ENCODE results near the gene TLCD1.

Gene TLCD1

DNA sequence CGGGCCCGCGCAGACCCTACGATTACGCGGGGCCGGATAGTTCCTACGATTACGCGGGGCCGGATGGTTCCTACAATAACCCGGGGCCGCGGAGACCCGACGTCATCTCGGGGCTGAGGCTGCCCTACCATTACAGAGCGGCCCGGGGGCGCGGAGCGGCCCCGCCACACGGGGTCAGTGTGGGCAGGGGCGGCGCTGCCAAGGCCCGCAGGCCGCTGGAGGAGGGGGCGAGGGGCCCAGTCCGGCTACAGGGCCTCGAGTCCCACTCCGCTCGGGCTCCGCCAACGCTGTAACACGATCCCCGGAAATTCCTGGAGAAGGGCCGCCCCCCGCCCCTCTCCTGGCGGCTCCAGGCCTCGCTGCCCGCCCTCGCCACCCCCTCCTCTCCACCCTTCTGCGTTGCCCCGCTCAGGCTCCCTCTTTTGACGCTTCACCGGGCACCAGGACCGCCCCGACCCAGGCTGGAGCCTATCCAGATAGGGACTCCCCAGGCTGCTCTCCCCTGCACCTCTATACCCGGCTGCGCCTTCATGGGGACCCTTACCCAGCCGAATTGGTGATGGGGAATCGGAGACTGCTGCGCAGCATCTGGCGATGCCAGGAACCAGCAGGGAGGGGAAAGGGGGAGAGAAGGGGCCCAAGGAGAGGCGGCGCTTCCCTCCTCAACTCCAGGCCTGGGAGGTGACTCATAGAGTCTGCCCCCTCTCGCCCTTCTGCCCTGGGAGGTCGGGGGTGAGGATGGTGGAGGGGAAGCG, 8.3 kb downstream of the TLCD1 start, which contains the start of gene RAB34 (continued):
- TF ChIP-seq ZBTB49 (tag by site-specific recombination; IDR thresholded peaks at IDR 0.05; ENCODE audit: low read depth) (no peak), ZNF571 (tag by site-specific recombination; IDR thresholded peaks at IDR 0.05) (no peak), ZNF510 (tag by site-specific recombination; IDR thresholded peaks at IDR 0.05; ENCODE audit: insufficient replicate concordance) (no peak), WT1 (tag by site-specific recombination; IDR thresholded peaks at IDR 0.05) (peak; percentile 76; the same call in 1 of the 2 replicates), ZNF530 (tag by site-specific recombination; IDR thresholded peaks at IDR 0.05; ENCODE audit: low read depth) (no peak), ZNF133 (tag by site-specific recombination; IDR thresholded peaks at IDR 0.05) (no peak), ZNF311 (tag by site-specific recombination; IDR thresholded peaks at IDR 0.05; ENCODE audit: borderline replicate concordance) (no peak), ZNF423 (tag by site-specific recombination; IDR thresholded peaks at IDR 0.05) (no peak), EGR2 (tag by site-specific recombination; IDR thresholded peaks at IDR 0.05; ENCODE audit: low read depth) (peak; percentile 91), ZNF175 (tag by site-specific recombination; IDR thresholded peaks at IDR 0.05) (no peak), KLF1 (tag by site-specific recombination; IDR thresholded peaks at IDR 0.05) (peak; percentile 5), ZBTB6 (tag by site-specific recombination; IDR thresholded peaks at IDR 0.05) (peak; percentile 88), ZNF501 (tag by site-specific recombination; IDR thresholded peaks at IDR 0.05) (no peak), ZNF48 (tag by site-specific recombination; IDR thresholded peaks at IDR 0.05) (no peak), ZNF292 (tag by site-specific recombination; IDR thresholded peaks at IDR 0.05; ENCODE audit: borderline replicate concordance, low read depth) (no peak), ZNF555 (tag by site-specific recombination; conservative IDR thresholded peaks at IDR 0.05) (no peak)
- TF ChIP-seq, protein P1, sequence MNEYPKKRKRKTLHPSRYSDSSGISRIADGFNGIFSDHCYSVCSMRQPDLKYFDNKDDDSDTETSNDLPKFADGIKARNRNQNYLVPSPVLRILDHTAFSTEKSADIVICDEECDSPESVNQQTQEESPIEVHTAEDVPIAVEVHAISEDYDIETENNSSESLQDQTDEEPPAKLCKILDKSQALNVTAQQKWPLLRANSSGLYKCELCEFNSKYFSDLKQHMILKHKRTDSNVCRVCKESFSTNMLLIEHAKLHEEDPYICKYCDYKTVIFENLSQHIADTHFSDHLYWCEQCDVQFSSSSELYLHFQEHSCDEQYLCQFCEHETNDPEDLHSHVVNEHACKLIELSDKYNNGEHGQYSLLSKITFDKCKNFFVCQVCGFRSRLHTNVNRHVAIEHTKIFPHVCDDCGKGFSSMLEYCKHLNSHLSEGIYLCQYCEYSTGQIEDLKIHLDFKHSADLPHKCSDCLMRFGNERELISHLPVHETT (tag by site-specific recombination; IDR thresholded peaks at IDR 0.05) = no peak
- TF ChIP-seq, protein P2, sequence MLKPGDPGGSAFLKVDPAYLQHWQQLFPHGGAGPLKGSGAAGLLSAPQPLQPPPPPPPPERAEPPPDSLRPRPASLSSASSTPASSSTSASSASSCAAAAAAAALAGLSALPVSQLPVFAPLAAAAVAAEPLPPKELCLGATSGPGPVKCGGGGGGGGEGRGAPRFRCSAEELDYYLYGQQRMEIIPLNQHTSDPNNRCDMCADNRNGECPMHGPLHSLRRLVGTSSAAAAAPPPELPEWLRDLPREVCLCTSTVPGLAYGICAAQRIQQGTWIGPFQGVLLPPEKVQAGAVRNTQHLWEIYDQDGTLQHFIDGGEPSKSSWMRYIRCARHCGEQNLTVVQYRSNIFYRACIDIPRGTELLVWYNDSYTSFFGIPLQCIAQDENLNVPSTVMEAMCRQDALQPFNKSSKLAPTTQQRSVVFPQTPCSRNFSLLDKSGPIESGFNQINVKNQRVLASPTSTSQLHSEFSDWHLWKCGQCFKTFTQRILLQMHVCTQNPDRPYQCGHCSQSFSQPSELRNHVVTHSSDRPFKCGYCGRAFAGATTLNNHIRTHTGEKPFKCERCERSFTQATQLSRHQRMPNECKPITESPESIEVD (tag by site-specific recombination; IDR thresholded peaks at IDR 0.05) = no peak
- TF ChIP-seq, protein P3, sequence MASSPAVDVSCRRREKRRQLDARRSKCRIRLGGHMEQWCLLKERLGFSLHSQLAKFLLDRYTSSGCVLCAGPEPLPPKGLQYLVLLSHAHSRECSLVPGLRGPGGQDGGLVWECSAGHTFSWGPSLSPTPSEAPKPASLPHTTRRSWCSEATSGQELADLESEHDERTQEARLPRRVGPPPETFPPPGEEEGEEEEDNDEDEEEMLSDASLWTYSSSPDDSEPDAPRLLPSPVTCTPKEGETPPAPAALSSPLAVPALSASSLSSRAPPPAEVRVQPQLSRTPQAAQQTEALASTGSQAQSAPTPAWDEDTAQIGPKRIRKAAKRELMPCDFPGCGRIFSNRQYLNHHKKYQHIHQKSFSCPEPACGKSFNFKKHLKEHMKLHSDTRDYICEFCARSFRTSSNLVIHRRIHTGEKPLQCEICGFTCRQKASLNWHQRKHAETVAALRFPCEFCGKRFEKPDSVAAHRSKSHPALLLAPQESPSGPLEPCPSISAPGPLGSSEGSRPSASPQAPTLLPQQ (tag by site-specific recombination; IDR thresholded peaks at IDR 0.05) = peak; percentile 65
- TF ChIP-seq, protein P4, sequence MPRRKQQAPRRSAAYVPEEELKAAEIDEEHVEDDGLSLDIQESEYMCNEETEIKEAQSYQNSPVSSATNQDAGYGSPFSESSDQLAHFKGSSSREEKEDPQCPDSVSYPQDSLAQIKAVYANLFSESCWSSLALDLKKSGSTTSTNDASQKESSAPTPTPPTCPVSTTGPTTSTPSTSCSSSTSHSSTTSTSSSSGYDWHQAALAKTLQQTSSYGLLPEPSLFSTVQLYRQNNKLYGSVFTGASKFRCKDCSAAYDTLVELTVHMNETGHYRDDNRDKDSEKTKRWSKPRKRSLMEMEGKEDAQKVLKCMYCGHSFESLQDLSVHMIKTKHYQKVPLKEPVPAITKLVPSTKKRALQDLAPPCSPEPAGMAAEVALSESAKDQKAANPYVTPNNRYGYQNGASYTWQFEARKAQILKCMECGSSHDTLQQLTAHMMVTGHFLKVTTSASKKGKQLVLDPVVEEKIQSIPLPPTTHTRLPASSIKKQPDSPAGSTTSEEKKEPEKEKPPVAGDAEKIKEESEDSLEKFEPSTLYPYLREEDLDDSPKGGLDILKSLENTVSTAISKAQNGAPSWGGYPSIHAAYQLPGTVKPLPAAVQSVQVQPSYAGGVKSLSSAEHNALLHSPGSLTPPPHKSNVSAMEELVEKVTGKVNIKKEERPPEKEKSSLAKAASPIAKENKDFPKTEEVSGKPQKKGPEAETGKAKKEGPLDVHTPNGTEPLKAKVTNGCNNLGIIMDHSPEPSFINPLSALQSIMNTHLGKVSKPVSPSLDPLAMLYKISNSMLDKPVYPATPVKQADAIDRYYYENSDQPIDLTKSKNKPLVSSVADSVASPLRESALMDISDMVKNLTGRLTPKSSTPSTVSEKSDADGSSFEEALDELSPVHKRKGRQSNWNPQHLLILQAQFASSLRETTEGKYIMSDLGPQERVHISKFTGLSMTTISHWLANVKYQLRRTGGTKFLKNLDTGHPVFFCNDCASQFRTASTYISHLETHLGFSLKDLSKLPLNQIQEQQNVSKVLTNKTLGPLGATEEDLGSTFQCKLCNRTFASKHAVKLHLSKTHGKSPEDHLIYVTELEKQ (tag by site-specific recombination; IDR thresholded peaks at IDR 0.05; ENCODE audit: borderline replicate concordance) = no peak
